HG03108 (cell line): Measurements from ENCODE around the gene DCDC1.

Source experiments
- ATAC-seq: cut with Tn5 transposase; IDR thresholded peaks from one replicate; pipeline ENCODE4 v1.9.1; 2021; ENCODE audit warnings: moderate library complexity; ENCODE audit not compliant: unreplicated experiment

The DCDC1 gene

DNA sequence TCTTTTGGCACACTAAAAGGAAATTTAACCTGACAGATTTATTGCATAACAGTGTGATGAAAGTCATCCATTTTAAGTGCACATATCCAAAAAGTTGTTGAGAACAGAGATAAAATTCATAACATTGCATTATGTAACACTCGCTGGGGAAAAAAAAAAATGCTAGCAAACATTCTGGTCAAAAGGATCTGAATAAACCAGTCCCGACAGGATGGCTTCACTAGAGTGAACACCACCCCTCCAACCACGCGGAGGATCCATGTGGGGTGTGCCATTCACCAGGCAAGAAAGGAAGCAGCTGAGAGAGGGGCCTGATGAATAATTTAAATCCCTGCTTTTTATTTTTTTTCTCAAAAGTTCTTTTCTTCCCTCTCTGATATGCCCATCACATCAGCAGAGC lies 258.7 kb downstream of the DCDC1 start:
- no peak for ATAC-seq

DNA sequence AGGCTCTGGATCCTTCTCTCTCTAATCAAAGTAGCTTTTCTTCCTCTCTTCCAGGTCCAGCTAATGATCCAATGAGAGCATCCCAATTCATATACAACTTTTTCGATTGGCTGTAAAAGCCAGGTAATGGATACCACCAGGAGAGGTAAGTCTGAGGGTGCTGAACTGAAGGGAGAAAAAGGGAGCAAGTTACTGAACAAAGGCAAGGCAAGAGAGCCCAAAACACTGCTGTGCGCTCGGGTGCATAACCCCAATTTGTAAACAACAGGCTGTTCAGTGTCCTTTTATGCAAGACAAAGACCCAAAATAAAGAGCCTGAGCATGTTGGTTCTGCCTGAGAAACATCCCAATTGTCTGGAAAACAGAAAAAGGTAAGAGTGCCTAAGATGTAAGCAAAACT lies 260.1 kb downstream of the DCDC1 start:
- ATAC-seq = no peak

DNA sequence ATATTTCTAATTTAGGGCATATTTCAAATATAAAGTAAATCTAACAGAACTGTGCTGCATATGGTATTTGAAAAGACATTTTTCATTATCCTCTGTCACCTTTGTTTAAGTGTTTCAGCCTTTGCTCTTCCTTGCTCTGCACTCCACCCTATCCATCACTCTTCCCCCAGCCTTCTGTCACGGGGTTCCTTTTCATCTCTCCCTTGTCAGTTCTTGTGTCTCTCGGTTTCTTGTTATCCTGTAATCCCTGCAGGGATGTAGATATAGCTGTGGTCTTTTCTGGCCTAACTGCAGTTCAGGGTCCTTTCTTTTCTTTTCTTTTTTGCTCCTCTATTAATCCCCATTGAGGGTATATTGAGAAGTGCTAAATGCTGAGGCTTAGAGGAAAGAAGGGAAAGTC lies 261.9 kb downstream of the DCDC1 start:
- no peak for ATAC-seq

DNA sequence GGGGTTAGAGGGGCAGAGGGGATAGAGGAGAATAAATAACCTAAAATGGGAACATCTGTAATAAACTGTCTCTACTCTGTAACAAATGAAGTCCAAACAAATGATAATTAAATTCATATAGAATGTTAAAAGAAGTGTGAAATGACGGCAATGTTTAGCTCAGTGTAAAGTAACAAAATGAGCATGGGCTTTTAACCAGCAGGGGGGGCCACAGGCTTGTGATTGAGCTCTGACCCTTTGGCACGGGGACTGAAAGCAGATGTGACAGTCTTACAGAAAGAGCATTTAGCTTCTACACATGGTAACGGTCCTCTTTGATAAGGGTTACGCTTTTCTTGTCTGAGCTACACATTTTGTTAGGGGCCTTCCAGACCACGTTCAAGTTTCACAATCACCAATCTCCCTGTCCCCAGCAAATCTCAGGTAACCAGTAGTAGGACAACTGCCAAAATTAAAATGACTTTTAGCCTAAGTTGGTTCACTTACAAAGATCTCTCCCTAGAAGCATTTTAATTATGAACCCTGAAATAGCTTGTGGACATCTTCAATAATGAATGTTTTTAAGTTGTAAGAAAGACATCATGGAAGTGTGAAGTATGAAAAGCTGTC lies 262.5 kb downstream of the DCDC1 start:
- no peak for ATAC-seq

DNA sequence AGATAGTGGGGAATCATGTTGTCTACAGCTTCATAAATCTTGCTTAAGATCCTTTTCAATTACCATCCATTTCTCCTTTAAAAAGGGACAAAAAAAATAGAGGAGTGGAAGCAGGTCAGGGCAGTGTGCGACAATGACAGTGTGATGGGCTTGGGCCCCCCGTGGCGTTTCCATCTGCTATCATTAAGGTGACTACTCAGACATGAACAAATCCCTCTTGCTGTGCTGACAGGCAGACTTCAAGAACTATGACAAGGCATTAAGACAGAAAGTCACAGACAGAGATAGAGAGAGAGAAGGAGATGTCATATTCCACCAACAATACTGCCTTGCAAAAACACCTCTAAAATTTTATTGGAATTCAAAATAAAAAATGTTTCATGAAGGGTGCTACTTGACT lies 263.2 kb downstream of the DCDC1 start:
- no peak for ATAC-seq

DNA sequence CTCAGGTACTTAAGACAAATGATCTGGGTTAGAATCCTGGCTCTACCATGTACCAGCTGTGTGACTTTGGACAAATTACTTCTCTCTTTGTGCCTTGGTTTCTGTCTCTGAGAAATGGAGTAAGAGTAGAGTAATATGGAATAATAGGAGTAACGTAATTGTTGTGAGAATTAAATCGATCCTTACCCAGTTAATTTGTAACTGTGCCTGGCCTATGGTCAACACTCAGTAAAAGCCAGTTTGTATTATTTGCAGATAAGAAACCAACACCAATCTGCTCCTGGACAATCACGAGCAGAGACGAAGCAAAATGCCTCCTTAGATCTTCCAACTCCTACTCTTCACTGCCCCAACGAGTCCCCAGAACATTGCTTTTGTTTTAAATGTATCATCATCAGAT lies 266.7 kb downstream of the DCDC1 start:
- no peak for ATAC-seq

DNA sequence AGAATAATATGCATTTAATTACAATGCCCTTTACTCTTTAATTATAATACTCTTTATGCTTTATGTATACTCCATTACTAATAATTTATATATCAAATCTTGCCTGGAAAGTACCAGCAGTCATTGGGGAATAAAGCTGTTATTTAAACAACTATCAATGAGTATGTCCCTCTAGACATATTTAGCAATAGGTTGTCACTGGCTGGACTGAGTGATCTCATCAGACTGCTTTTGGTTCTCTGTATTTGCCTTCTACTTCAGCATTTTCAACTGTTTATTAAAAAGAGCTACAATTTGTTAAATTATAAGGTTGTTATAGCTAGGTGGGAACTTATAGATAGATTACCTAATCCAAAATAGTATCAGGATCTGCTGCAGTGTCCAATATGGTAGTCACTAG lies 267.2 kb downstream of the DCDC1 start:
- no peak for ATAC-seq

DNA sequence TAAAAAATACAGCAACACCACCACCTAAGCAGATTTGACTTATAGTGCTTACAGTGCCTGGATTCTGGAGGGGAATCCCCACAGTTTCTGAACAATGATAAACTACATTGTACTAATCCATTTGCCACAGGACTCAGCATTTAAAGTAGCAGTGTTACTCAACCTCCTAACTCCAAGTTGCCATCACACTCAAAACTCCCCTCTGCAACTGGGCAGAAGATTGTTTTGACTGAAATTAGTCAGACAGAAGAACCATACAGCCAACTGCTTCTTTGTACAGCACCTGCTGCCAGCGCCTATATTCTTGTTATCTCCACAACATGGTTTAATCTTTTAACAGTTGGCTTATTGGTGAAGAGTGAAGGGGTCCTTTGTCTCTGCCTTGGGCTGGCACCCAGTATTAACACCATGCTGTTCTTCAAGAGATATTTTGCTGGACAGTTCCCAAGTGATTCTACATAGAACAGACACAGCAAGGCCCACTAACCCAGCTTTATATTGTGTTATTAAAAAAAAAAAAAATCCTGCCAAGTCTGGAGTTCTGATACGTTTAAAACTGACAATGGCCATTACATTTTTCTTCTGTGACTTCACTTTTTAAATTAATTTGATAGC lies 273.2 kb downstream of the DCDC1 start:
- ATAC-seq = no peak

DNA sequence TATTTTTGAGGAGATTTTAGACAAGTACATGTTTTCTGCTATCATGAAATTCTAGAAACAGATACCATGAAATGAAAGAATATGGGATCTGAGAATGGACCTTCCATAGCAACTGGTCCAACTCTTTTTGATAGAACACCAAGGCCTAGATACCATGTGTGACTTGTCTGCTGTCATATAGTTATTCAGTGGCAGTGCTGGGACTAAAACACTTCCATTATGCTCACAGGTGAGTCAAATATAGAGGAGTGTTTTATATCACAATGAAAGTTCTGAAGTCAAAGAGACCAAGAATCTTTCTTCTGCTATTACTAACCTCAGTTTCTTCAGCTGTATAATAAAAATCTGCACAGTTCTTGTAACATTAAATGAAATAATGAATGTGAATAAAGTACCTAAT lies 276.9 kb downstream of the DCDC1 start:
- ATAC-seq = no peak

DNA sequence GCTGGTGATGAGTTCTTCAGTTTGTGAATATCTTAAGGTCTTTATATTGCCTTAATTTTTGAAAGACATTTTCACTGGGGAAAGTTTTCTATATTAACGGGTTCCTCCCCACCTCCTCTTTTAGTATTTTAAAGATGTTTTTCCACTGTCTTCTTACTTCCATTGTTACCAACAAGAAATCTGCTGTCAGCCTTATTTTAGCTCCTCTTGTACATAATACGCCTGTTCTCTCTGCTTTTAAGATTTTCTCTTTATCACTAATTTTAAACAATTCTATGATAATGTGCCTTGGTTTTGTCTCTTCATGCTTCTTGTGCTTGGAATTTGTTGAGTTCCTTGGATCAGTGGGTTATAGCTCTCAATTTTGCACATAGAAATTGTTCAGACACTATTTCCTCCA lies 280.4 kb downstream of the DCDC1 start:
- no peak for ATAC-seq

DNA sequence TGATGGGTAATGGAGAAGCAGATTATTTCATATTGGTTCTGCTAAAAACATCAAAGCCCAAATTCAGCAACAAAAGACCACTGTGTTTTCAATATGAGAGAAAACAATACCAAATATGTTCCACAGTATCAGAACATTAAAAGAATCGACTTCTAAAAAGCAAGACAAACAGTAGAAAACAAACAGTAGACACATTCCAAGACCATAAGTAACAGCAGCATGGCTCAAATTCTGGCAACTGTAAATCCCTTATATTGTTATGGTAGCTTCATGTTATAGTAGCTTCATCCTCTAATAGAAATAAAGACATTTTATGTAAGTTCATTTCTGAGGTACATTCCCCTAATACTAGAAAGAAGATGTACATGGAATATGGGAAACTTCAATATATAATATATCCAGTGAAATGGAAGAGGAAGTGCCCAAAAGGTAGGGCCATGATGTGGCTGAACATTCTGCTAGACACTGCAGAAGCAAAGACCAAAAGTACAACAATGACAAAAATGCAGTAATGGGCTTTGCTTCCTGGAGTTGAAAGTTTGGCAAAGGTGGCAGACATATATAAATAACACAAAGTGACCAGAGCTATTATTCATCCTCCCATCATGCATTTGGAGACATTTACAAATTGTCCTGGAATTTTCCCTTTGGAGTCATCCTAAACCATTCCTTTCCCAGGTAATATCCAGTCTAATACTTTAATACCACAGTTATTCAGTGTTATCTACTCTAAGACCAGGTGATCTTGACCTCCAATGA lies 299.9 kb downstream of the DCDC1 start:
- no peak for ATAC-seq

DNA sequence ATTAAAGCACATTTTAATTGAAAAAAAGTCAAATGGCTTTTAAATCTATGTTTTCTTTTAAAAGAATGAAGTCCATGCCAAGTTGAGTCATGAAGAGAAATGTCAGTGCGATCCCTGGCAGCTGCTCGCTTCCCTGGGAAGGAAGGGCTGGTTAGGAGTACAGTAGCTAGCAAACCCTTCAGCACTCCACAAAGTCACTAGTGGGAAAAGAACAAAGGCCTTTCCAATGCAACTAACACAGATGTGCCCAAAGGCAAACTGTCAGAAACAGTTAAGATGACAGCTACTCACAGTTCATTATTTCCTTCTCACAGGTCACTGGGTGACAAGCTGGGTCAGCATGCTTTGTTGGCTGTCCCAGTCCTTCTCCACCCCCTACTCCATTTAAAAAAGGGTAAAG lies 308.7 kb downstream of the DCDC1 start:
- no peak for ATAC-seq

DNA sequence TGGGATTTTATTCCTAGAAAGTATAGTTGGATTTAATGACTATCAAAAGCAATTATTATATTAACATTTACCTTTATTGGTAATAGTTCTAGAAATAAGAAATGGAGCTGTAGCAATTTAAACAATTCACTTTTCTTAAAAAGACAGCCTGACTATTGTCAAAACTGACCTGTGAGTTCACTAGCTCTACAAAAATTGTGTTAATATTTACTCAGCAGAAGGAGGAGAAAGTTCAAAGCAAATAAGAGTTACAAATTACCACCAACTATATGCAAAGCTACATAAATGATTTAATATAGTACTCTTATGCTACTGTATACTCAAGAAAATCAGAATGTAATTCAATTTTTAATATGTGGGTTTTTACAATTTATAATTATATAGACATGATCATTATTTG lies 310.0 kb downstream of the DCDC1 start:
- ATAC-seq = no peak

DNA sequence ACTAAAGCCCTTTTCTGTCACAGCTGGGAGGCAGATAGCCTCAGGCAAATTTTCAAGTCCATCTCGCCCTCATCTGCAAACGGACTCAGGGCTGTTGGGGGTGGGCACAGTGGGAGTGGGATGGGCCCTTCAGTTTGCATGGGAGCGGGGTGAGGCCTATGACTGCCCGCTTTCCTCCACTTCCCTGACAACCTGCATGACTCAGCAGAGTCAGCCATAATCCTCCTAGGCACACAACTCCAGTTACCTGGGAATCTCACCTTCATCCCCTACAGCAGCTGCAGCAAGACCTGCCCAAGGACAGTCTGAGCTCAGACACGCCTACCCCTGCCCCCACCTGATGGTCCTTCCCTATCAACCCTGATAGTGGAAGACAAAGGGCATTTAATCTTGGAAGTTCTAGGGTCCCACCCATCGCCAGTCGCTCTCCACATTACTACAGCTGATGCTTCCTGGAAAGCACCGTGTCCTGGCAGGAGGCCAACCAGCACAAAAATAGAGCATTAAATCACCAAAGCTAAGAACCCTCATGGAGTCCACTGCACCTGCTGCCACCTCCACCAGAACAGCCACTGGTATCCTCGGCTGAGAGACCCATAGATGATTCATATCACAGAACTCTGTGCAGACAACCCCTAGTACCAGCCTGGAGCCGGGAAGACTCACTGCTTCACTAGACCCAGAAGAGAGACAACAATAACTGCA lies 319.3 kb downstream of the DCDC1 start:
- ATAC-seq = no peak

DNA sequence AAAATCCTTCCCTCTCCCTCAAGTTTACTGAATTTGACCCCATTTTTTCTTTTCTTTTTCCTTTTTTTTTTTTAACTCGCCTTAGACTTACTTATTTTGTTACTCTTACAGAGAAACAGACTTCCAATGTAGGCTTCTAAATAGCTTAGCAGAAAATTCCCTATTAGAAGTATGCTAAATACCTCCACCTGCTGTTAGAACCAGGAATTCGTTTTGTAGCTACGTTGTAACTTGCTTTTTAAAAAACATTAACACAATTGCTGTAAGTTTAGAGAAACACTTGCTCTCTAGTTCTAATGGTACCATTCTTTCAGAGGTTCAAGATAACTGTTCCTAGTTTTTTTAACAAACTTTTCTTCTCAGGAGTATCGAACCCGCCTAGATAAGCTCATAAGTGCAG lies 324.2 kb downstream of the DCDC1 start:
- no peak for ATAC-seq

DNA sequence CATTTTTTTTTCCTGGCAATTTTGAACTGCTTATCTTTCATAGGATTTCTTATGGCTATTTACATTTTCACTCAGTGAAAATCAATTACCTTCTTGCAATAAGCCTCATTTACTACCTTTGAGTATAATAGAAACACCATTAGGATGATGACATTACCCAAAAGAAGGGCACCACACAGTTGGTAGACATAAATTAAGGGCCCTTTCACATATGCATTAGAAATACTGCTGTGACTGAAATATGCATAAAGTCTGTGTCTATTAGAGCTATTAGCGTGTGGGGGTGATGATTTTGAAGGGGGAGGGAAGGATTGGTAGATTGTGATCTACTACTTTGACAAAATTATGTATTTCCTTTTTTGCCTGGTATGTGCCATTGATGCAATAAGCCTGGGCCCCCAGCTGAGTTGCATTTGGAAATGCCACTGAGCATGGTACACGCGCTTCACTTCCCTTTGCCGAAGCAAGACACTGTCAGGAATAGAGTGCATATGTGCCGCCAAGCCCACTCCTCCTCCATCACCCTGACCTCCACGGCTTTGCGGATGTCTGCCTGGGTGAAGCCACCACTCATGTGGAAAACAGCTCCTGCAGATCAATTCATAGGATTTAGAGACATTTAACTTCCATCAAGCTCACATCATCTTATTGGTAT lies 339.3 kb downstream of the DCDC1 start:
- no peak for ATAC-seq

DNA sequence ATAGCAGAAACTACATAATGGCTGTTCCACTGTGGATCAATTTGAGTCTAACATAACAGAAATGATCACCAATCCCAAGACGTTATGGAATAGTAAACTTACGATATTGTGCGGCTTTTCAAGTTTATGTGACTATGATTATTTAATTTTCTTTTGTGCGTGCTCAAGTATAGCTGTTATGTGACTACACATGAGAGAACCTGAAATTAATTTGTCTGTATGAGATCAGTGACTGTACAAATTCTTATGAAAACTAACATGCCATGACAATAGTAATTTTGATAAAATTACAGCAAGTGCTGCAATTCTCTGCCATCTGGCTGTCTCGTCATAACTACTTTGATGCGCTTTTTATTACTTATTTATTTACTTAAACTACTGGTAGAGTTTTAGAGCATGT lies 343.2 kb downstream of the DCDC1 start:
- no peak for ATAC-seq

DNA sequence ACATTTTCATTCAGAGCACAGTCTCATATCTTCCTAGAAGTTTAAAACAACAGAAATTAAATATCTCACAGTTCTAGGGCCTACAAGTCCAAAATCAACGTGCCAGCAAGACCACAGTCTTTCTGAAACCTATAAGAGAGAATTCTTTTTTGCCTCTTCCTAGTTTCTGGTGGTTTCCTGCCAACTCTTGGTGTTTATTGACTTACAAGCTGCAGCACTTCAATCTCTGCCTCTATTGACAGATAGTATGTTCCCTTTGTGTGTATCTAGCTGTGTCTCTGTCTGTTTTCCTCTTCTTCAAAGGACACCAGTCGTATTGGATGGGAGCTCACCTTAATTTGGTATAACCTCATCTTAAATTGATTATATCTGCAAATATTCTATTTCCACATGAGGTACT lies 347.5 kb downstream of the DCDC1 start:
- no peak for ATAC-seq

DNA sequence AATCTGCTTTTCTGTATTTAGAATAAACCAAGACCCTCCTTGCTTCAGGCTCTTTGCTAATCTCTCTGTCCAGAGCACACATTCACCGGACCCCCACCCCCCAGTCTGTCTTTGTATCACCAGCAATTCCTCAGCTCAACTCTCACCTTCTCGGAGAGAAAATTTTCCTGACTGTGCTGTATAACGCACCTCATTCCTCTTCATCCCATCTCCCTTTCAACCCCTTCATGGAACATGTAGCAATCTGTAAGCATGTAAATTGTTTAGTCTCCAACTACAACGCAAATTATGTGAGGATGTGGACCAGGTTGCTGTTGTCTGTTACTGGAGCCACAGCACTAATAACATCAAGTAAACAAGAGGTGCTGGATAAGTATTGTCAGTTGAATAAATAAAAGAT lies 349.8 kb downstream of the DCDC1 start:
- ATAC-seq = no peak

DNA sequence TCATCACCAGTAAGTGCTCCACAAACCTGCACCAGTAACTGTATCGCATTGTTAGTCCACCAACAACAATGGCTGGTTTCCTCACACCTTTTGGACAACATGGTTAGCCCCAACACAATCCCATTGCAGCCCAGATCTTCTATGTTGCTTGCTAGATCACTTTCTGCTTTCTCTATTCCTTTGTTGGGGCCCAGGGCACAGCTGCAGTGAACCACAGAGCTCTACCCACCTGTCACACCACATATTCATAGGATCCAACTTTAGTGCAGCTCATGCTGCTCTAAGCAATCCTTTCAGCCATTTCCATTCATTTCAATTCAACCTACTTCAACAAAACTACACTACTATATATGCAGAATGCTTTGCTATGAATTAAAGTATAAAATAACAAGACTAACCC lies 364.3 kb downstream of the DCDC1 start:
- no peak for ATAC-seq

DNA sequence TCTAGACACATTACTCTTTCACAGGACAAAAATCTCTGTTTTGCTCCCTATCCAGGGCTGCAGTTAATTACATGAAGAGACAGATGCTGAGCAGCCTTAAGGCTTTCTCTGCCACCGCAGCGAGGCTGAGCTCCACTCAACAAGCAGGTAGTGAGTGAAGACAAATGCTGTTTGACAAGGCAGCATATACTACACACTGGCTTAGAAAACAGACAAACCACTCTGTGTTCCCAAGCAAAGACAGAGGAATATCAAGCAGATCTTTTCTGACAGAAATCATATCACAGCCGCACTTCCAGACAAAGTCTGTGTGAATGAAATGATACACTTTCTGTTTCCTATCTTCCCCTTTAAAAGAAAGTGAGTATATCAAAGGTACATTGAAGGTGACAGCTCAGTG lies 368.1 kb downstream of the DCDC1 start:
- no peak for ATAC-seq
